Measurements from ENCODE around the gene GPR18.
"Not testable (repeated sequence)": the region's sequence is repeated elsewhere in the genome, so short reads cannot be mapped to it uniquely, and the experiment has no call there.

The GPR18 gene

GRCh38 chr13:99265162-99265800 lies 7.1 kb upstream of the GPR18 start:
- no peak for DNase-seq

GRCh38 chr13:99264051-99264450 lies 5.9 kb upstream of the GPR18 start:
- DNase-seq, result no peak

- no peak for DNase-seq
These were observed 5.1 kb upstream of the GPR18 start for GRCh38 chr13:99263126-99263785.

GRCh38 chr13:99261059-99261458 lies 2.9 kb upstream of the GPR18 start:
- DNase-seq, result no peak

GRCh38 chr13:99260216-99260615 lies 2.0 kb upstream of the GPR18 start:
- DNase-seq, result no peak

GRCh38 chr13:99258946-99259345 lies 767 bp upstream of the GPR18 start:
- no peak for DNase-seq

- DNase-seq, result no peak
These were observed 888 bp downstream of the GPR18 start for GRCh38 chr13:99257291-99257690.

- DNase-seq, result no peak
These were observed 1.5 kb downstream of the GPR18 start for GRCh38 chr13:99256709-99257108.

GRCh38 chr13:99256283-99256682 lies 1.9 kb downstream of the GPR18 start:
- no peak for DNase-seq

- no peak for DNase-seq
These were observed 2.9 kb downstream of the GPR18 start for GRCh38 chr13:99255271-99255670.

- DNase-seq, result no peak
These were observed 3.3 kb downstream of the GPR18 start for GRCh38 chr13:99254830-99255229.

- DNase-seq, result no peak
These were observed 6.3 kb downstream of the GPR18 start for GRCh38 chr13:99251921-99252320.

- DNase-seq, result no peak
These were observed 7.0 kb downstream of the GPR18 start for GRCh38 chr13:99250982-99251825.

- not testable (repeated sequence) for DNase-seq
These were observed 8.6 kb downstream of the GPR18 start for GRCh38 chr13:99249606-99250005.

- DNase-seq, result not testable (repeated sequence)
These were observed 9.0 kb downstream of the GPR18 start for GRCh38 chr13:99249178-99249577.

GRCh38 chr13:99246100-99246499 lies 12.1 kb downstream of the GPR18 start:
- no peak for DNase-seq

- DNase-seq, result no peak
These were observed 20.1 kb downstream of the GPR18 start for GRCh38 chr13:99237981-99238662.

GRCh38 chr13:99231721-99232120 lies 26.5 kb downstream of the GPR18 start:
- DNase-seq, result no peak

GRCh38 chr13:99230991-99231390 lies 27.2 kb downstream of the GPR18 start:
- no peak for DNase-seq

- DNase-seq, result not testable (repeated sequence)
These were observed 27.6 kb downstream of the GPR18 start for GRCh38 chr13:99230588-99230987.

- DNase-seq, result no peak
These were observed 29.2 kb downstream of the GPR18 start for GRCh38 chr13:99228737-99229691.

Data from NCI-H1105 treated with DMSO at 0.1 percent for 48 hours (cell line).